Measurements from ENCODE around the gene ARRDC1.

ARRDC1 gene

GRCh38 chr9:137645211-137645610 is 39.7 kb downstream of the ARRDC1 start:
- H3K36me3 ChIP-seq (ENCODE audit: insufficient read depth, low read length): peaks cover 5% of the 10 kb centered on the region; the same call in 1 of the 2 replicates
- H3K4me3 ChIP-seq: no peak overlapping the region
- DNase-seq (ENCODE audit: low read depth, low spot score): no peak
- no peak for TF ChIP-seq FOXP2 (optimal IDR thresholded peaks at IDR 0.05; ENCODE audit: control extremely low read depth, extremely low read length, insufficient read depth)
- no peak for TF ChIP-seq POLR2AphosphoS5 (IDR thresholded peaks at IDR 0.05; ENCODE audit: borderline replicate concordance, low read depth, low read length)
- no peak for TF ChIP-seq EZH2 (IDR thresholded peaks at IDR 0.05)
- H3K9ac ChIP-seq (ENCODE audit: insufficient read length): no peak overlapping the region
- no peaks in the 10 kb centered on the region for H3K9me3 ChIP-seq (ENCODE audit: low read depth, low read length)
- no peak overlapping the region for H3K27ac ChIP-seq

- DNase-seq (ENCODE audit: low read depth, low spot score): no peak
- no peak overlapping the region for H3K27ac ChIP-seq
- H3K9ac ChIP-seq (ENCODE audit: insufficient read length): no peak overlapping the region
- TF ChIP-seq FOXP2 (optimal IDR thresholded peaks at IDR 0.05; ENCODE audit: control extremely low read depth, extremely low read length, insufficient read depth) (no peak), POLR2AphosphoS5 (IDR thresholded peaks at IDR 0.05; ENCODE audit: borderline replicate concordance, low read depth, low read length) (no peak), EZH2 (IDR thresholded peaks at IDR 0.05) (no peak)
- H3K36me3 ChIP-seq (ENCODE audit: insufficient read depth, low read length): peaks cover 16% of the 10 kb centered on the region
- H3K4me3 ChIP-seq: no peak overlapping the region
- no peaks in the 10 kb centered on the region for H3K9me3 ChIP-seq (ENCODE audit: low read depth, low read length)
Observed at GRCh38 chr9:137646341-137646740, 40.9 kb downstream of the ARRDC1 start.

- Histone ChIP-seq H3K9ac (ENCODE audit: insufficient read length) (no peak overlapping the region), H3K27ac (no peak overlapping the region), H3K36me3 (ENCODE audit: insufficient read depth, low read length) (peaks cover 21% of the 10 kb centered on the region), H3K9me3 (ENCODE audit: low read depth, low read length) (no peaks in the 10 kb centered on the region), H3K4me3 (no peak overlapping the region)
- TF ChIP-seq EZH2 (IDR thresholded peaks at IDR 0.05) (no peak), POLR2AphosphoS5 (IDR thresholded peaks at IDR 0.05; ENCODE audit: borderline replicate concordance, low read depth, low read length) (no peak), FOXP2 (optimal IDR thresholded peaks at IDR 0.05; ENCODE audit: control extremely low read depth, extremely low read length, insufficient read depth) (no peak)
- no peak for DNase-seq (ENCODE audit: low read depth, low spot score)
Observed at GRCh38 chr9:137647096-137647714, 41.7 kb downstream of the ARRDC1 start.

- no peak for DNase-seq (ENCODE audit: low read depth, low spot score)
- Histone ChIP-seq H3K27ac (no peak overlapping the region), H3K9me3 (ENCODE audit: low read depth, low read length) (no peaks in the 10 kb centered on the region), H3K4me3 (no peak overlapping the region), H3K9ac (ENCODE audit: insufficient read length) (no peak overlapping the region), H3K36me3 (ENCODE audit: insufficient read depth, low read length) (peaks cover 21% of the 10 kb centered on the region)
- TF ChIP-seq FOXP2 (optimal IDR thresholded peaks at IDR 0.05; ENCODE audit: control extremely low read depth, extremely low read length, insufficient read depth) (no peak), POLR2AphosphoS5 (IDR thresholded peaks at IDR 0.05; ENCODE audit: borderline replicate concordance, low read depth, low read length) (no peak), EZH2 (IDR thresholded peaks at IDR 0.05) (no peak)
Observed at GRCh38 chr9:137648396-137648795, 42.9 kb downstream of the ARRDC1 start.

GRCh38 chr9:137649553-137649952 is 44.1 kb downstream of the ARRDC1 start:
- Histone ChIP-seq H3K4me3 (no peak overlapping the region), H3K36me3 (ENCODE audit: insufficient read depth, low read length) (peaks cover 17% of the 10 kb centered on the region), H3K9ac (ENCODE audit: insufficient read length) (no peak overlapping the region), H3K9me3 (ENCODE audit: low read depth, low read length) (no peaks in the 10 kb centered on the region), H3K27ac (no peak overlapping the region)
- TF ChIP-seq FOXP2 (optimal IDR thresholded peaks at IDR 0.05; ENCODE audit: control extremely low read depth, extremely low read length, insufficient read depth) (no peak), EZH2 (IDR thresholded peaks at IDR 0.05) (no peak), POLR2AphosphoS5 (IDR thresholded peaks at IDR 0.05; ENCODE audit: borderline replicate concordance, low read depth, low read length) (no peak)
- no peak for DNase-seq (ENCODE audit: low read depth, low spot score)

GRCh38 chr9:137650259-137650658 is 44.8 kb downstream of the ARRDC1 start:
- TF ChIP-seq FOXP2 (optimal IDR thresholded peaks at IDR 0.05; ENCODE audit: control extremely low read depth, extremely low read length, insufficient read depth) (no peak), POLR2AphosphoS5 (IDR thresholded peaks at IDR 0.05; ENCODE audit: borderline replicate concordance, low read depth, low read length) (no peak), EZH2 (IDR thresholded peaks at IDR 0.05) (no peak)
- Histone ChIP-seq H3K9me3 (ENCODE audit: low read depth, low read length) (no peaks in the 10 kb centered on the region), H3K27ac (no peak overlapping the region), H3K4me3 (no peak overlapping the region), H3K9ac (ENCODE audit: insufficient read length) (no peak overlapping the region), H3K36me3 (ENCODE audit: insufficient read depth, low read length) (peaks cover 17% of the 10 kb centered on the region)
- no peak for DNase-seq (ENCODE audit: low read depth, low spot score)

GRCh38 chr9:137650779-137651178 is 45.3 kb downstream of the ARRDC1 start:
- Histone ChIP-seq H3K36me3 (ENCODE audit: insufficient read depth, low read length) (peaks cover 17% of the 10 kb centered on the region), H3K27ac (no peak overlapping the region), H3K9ac (ENCODE audit: insufficient read length) (no peak overlapping the region), H3K9me3 (ENCODE audit: low read depth, low read length) (no peaks in the 10 kb centered on the region), H3K4me3 (no peak overlapping the region)
- no peak for DNase-seq (ENCODE audit: low read depth, low spot score)
- no peak for TF ChIP-seq FOXP2 (optimal IDR thresholded peaks at IDR 0.05; ENCODE audit: control extremely low read depth, extremely low read length, insufficient read depth)
- TF ChIP-seq EZH2 (IDR thresholded peaks at IDR 0.05): no peak
- no peak for TF ChIP-seq POLR2AphosphoS5 (IDR thresholded peaks at IDR 0.05; ENCODE audit: borderline replicate concordance, low read depth, low read length)

- no peak overlapping the region for H3K27ac ChIP-seq
- H3K9me3 ChIP-seq (ENCODE audit: low read depth, low read length): no peaks in the 10 kb centered on the region
- H3K9ac ChIP-seq (ENCODE audit: insufficient read length): no peak overlapping the region
- no peak overlapping the region for H3K4me3 ChIP-seq
- no peak for DNase-seq (ENCODE audit: low read depth, low spot score)
- H3K36me3 ChIP-seq (ENCODE audit: insufficient read depth, low read length): peaks cover 4% of the 10 kb centered on the region; the same call in 1 of the 2 replicates
- TF ChIP-seq FOXP2 (optimal IDR thresholded peaks at IDR 0.05; ENCODE audit: control extremely low read depth, extremely low read length, insufficient read depth) (no peak), POLR2AphosphoS5 (IDR thresholded peaks at IDR 0.05; ENCODE audit: borderline replicate concordance, low read depth, low read length) (no peak), EZH2 (IDR thresholded peaks at IDR 0.05) (no peak)
Observed at GRCh38 chr9:137656416-137656815, 50.9 kb downstream of the ARRDC1 start.

- no peak for TF ChIP-seq EZH2 (IDR thresholded peaks at IDR 0.05)
- no peak for TF ChIP-seq FOXP2 (optimal IDR thresholded peaks at IDR 0.05; ENCODE audit: control extremely low read depth, extremely low read length, insufficient read depth)
- TF ChIP-seq POLR2AphosphoS5 (IDR thresholded peaks at IDR 0.05; ENCODE audit: borderline replicate concordance, low read depth, low read length): no peak
Observed at GRCh38 chr9:137657606-137658005, 52.1 kb downstream of the ARRDC1 start.

More at GRCh38 chr9:137657606-137658005, 52.1 kb downstream of the ARRDC1 start:
- no peak overlapping the region for H3K9ac ChIP-seq (ENCODE audit: insufficient read length)
- H3K4me3 ChIP-seq: no peak overlapping the region
- H3K9me3 ChIP-seq (ENCODE audit: low read depth, low read length): no peaks in the 10 kb centered on the region
- no peak for DNase-seq (ENCODE audit: low read depth, low spot score)
- no peaks in the 10 kb centered on the region for H3K36me3 ChIP-seq (ENCODE audit: insufficient read depth, low read length)
- no peak overlapping the region for H3K27ac ChIP-seq

Measured in SK-N-MC (cell line).